Middle frontal gyrus (tissue), 1 donor: ENCODE data around the gene CD300LF.

Experiments used
- DNase-seq: peaks from one replicate; pipeline ENCODE4 v3.0.0-alpha.2; 2015; ENCODE audit warnings: low spot score; ENCODE audit errors: extremely low spot score

Gene CD300LF

GRCh38 chr17:74730491-74731346 lies 18.0 kb upstream of the CD300LF start:
- DNase-seq = no peak

- no peak for DNase-seq
Observed at GRCh38 chr17:74729866-74730265, 17.1 kb upstream of the CD300LF start.

- DNase-seq = no peak
Observed at GRCh38 chr17:74729368-74729767, 16.6 kb upstream of the CD300LF start.

GRCh38 chr17:74728702-74729075 lies 16.0 kb upstream of the CD300LF start:
- DNase-seq = no peak

- no peak for DNase-seq
Observed at GRCh38 chr17:74728033-74728701, 15.4 kb upstream of the CD300LF start.

GRCh38 chr17:74725111-74725510 lies 12.4 kb upstream of the CD300LF start:
- no peak for DNase-seq

- no peak for DNase-seq
Observed at GRCh38 chr17:74723891-74724290, 11.2 kb upstream of the CD300LF start.

- no peak for DNase-seq
Observed at GRCh38 chr17:74722782-74723181, 10.1 kb upstream of the CD300LF start.

GRCh38 chr17:74720506-74720905 lies 7.8 kb upstream of the CD300LF start:
- no peak for DNase-seq

- DNase-seq = no peak
Observed at GRCh38 chr17:74715144-74715543, 2.4 kb upstream of the CD300LF start.

- DNase-seq = no peak
Observed at GRCh38 chr17:74713171-74713755, 540 bp upstream of the CD300LF start.

GRCh38 chr17:74712301-74712700 lies 422 bp downstream of the CD300LF start:
- no peak for DNase-seq

GRCh38 chr17:74711058-74711824 lies 1.5 kb downstream of the CD300LF start:
- DNase-seq = no peak

- no peak for DNase-seq
Observed at GRCh38 chr17:74704544-74704943, 8.2 kb downstream of the CD300LF start.

GRCh38 chr17:74703311-74703710 lies 9.4 kb downstream of the CD300LF start:
- DNase-seq = no peak

GRCh38 chr17:74702116-74702871 lies 10.4 kb downstream of the CD300LF start:
- no peak for DNase-seq

GRCh38 chr17:74699236-74699635 lies 13.5 kb downstream of the CD300LF start:
- no peak for DNase-seq

GRCh38 chr17:74698069-74698468 lies 14.7 kb downstream of the CD300LF start:
- no peak for DNase-seq

- no peak for DNase-seq
Observed at GRCh38 chr17:74697515-74697914, 15.2 kb downstream of the CD300LF start.

- no peak for DNase-seq
Observed at GRCh38 chr17:74695629-74696028, 17.1 kb downstream of the CD300LF start.

GRCh38 chr17:74694081-74694480 lies 18.6 kb downstream of the CD300LF start:
- no peak for DNase-seq
